CD4-positive, alpha-beta T cell treated with Interleukin-12 subunit alpha and Interleukin-12 subunit beta, for 1 hour (primary cell): Measurements from ENCODE around the gene NAIF1.
"Not testable (repeated sequence)": the region's sequence is repeated elsewhere in the genome, so short reads cannot be mapped to it uniquely, and the experiment has no call there.

Experiments
- DNase-seq: peaks from one replicate; pipeline ENCODE4 v3.0.0-alpha.2; 2020

Gene NAIF1

GRCh38 chr9:128056887-128057723, 10.0 kb downstream of the NAIF1 start:
- DNase-seq, result no peak

- no peak for DNase-seq
Observed at GRCh38 chr9:128056086-128056485, 11.0 kb downstream of the NAIF1 start.

DNA sequence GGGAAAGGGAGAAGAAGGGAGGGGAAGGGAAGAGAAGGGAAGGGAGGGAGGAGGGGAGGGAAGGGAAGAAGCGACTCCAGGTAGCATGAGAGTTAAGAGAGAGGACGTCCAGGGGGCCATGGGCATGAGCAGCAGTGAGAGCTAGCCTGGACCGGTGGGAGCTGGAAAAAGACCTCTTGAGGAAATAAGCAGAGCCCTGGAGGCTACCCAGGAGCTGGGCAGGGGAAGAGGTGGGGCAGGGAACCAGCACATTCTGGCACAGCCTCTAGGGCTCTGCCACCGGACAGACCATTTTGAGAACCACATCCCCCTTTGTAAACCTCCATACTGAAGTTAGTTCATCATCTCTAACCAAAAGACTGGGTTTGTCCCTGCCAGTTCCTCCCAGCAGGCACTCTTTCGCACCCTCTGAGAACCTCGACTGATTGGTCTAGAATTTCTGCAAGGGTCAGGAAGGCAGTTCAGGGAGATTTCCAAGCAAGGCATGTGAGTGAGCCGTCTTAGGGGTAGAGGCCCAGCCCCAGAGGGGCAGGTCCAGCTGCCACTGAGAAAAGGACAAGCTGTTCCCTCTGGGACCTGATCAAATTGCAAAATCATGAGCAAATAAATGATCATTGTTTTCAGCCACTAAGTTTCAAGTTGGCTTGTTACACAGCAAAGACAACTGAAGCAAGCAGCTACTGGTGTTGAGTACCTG, 11.6 kb downstream of the NAIF1 start:
- DNase-seq, result no peak

DNA sequence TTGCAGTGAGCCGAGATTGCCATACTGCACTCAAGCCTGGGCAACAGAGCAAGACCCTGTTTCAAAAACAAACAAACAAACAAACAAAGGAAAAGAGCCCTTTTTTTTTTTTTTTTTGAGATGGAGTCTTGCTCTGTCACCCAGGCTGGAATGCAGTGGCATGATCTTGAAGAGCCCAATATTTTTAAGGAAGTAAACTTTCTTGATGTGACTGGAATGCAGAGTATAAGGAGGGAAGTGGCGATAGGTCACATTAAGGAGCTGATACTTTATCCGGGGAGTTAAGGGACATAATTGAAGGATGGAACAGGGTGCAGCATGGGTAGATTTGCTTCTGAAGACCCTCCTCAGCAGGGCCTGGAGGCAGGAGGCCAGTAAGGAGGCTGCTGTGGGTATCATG, 13.0 kb downstream of the NAIF1 start:
- no peak for DNase-seq

- no peak for DNase-seq
Observed at GRCh38 chr9:128053560-128053959, 13.6 kb downstream of the NAIF1 start.

- DNase-seq, result no peak
Observed at GRCh38 chr9:128051932-128052709, 15.0 kb downstream of the NAIF1 start.

- no peak for DNase-seq
Observed at GRCh38 chr9:128049843-128050242, 17.3 kb downstream of the NAIF1 start.

DNA sequence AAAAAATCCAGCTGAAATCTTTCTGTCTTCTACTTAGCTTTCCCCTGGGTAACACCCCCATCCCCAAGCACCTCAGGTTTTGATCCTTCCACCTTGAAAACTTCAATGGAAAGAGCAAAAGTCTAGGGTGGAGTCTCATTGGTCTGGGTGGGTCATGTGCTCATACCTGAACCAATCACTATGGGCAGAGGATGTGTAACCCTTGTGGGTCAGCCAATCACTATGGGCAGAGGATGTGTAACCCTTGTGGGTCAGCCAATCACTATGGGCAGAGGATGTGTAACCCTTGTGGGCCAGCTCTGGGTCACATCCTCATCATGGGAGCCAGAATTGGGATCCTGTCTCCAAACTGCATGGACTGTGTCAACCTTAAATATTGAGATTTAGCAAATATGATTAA, 18.5 kb downstream of the NAIF1 start:
- no peak for DNase-seq

GRCh38 chr9:128047231-128047630, 19.9 kb downstream of the NAIF1 start:
- DNase-seq, result no peak

- DNase-seq, result no peak
Observed at GRCh38 chr9:128045831-128046230, 21.3 kb downstream of the NAIF1 start.

- DNase-seq, result not testable (repeated sequence)
Observed at GRCh38 chr9:128045409-128045808, 21.7 kb downstream of the NAIF1 start.

GRCh38 chr9:128043467-128043868, 23.7 kb downstream of the NAIF1 start:
- DNase-seq, result no peak

DNA sequence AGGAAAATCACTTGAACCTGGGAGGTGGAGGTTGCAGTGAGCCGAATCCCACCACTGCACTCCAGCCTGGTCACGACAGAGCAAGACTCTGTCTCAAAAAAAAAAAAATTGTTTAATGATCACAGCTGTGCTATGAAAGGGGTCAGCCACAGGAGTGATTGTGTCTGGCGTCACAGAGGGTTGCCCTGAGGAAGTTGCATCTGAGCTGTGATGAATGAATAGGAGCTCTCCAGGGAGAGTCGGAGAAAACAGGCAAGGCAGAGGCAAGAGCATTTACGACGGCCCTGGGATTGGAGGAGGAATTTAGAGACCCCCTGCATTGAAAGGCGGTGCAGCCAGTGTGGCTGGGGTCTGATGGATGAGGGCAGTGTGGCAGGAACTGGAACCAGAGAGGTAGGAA, 25.1 kb downstream of the NAIF1 start:
- DNase-seq, result no peak

- DNase-seq, result not testable (repeated sequence)
Observed at GRCh38 chr9:128040783-128041182, 26.3 kb downstream of the NAIF1 start.

DNA sequence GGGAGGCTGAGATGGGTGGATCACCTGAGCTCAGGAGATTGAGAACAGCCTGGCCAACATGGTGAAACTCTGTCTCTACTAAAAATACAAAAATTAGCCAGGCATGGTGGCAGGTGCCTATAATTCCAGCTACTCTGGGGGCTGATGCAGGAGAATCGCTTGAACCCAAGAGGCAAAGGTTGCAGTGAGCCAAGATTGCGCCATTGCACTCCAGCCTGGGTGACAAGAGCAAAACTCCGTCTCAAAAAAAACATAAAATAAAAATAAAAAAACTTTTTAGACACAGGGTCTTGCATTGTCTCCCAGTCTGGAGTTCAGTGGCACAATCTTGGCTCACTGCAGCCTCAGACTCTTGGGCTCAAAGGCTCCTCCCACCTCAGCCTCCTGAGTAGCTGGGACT, 30.6 kb downstream of the NAIF1 start:
- DNase-seq, result not testable (repeated sequence)

DNA sequence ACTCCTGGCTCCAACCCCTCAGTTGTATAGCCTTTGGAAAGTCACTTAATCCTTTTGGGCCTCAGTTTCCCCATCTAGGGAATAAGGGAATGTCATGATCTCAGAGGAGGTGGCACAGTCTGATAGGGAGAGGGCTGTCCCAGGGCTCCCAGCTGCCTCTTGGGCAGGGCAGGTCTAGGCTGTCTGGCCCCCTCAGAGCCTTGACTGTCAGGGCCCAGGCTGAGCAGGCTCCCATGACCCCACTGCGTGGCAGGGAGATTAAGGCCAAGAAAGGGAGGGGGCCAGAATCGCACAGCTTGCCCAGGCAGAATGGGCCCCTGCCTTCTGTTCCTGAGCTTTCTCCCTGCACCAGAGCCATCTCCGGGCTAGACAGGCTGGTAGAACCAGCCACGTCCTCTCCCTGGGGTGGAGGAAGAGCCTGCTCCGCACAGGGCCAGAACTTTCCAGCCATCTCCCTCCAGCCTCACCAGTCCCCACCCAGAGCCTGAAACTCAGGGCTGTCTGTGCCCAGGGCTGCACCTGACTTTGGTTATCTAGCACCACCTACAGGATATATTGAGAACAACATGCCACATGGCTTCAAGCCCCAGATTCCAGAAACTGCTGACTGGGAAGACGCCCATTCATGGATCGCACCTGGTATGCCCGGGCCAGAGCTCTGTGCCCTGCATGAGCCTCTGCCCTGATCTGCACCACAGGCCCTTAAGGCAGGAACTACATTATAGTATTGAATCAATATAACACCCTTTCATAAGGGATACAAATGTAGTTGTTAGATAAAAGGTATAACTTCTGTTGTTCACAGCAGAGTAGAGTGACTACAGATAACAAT, 32.1 kb downstream of the NAIF1 start:
- peak; percentile 85 for DNase-seq

GRCh38 chr9:128033609-128034008, 33.5 kb downstream of the NAIF1 start:
- DNase-seq, result peak; percentile 34

GRCh38 chr9:128027705-128028104, 39.4 kb downstream of the NAIF1 start:
- no peak for DNase-seq

DNA sequence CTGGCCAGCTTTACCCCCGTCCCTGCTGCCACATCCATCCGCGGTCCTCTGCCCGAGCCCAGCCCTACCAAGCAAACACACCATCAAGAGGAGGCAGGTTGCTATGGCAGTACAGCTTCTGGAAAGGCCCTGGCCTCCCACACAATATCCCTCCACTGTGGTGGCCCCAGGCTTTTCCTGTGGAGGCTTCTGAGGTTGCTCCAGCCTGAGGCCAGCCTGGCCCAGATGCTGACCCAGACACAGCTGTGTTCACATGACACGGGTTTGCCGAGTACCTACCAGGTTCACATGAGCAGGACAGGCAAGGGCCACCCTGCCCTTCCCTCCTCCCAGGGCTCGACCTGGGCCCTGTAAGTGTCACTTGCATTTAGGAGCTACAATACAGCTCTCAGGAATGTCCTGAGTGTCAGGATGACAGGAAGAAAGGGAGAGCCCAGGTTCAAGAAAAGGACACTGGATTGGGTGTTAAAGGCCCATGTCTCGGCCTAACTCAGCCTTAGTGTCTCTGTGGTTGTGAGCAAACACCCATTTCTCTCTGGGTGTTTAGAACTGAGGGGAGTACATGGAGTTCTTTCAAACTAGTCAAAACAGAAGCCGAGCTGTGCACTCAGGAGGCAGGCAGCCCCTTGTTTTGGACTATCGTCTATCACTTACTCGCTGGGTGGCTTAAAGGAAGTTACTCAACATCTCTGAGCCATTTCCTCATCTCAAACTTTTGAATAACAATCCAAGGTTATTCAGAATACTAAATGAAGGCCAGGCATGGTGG, 40.2 kb downstream of the NAIF1 start:
- peak; percentile 67 for DNase-seq

- DNase-seq, result peak; percentile 90
Observed at GRCh38 chr9:128026255-128026772, 40.8 kb downstream of the NAIF1 start.

DNA sequence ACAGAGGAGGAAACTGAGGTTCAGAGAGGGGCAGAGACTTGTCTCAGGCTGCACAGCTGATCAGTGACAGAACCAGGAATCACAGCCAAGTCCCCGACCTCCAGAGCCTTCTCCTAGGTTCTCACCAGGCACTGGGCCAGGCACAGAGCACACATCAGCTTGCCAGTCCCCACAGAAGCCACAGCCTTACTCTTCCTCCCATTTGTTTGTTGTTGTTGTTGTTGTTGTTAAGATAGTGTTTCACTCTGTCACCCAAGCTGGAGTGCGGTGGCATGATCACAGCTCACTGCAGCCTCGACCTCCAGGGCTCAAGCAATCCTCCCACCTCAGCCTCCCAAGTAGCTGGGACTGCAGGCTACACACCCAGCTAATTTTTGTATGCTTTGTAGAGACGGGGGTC, 41.4 kb downstream of the NAIF1 start:
- peak; percentile 50 for DNase-seq
